CD4-positive, alpha-beta T cell treated with Interleukin-17A for 4 hours (primary cell): Measurements from ENCODE around the gene C1QTNF9.
"Not testable (repeated sequence)": the region's sequence is repeated elsewhere in the genome, so short reads cannot be mapped to it uniquely, and the experiment has no call there.

Experiments
- DNase-seq: peaks from one replicate; pipeline ENCODE4 v3.0.0-alpha.2; 2020; ENCODE audit warnings: mixed read lengths

C1QTNF9 gene

DNA sequence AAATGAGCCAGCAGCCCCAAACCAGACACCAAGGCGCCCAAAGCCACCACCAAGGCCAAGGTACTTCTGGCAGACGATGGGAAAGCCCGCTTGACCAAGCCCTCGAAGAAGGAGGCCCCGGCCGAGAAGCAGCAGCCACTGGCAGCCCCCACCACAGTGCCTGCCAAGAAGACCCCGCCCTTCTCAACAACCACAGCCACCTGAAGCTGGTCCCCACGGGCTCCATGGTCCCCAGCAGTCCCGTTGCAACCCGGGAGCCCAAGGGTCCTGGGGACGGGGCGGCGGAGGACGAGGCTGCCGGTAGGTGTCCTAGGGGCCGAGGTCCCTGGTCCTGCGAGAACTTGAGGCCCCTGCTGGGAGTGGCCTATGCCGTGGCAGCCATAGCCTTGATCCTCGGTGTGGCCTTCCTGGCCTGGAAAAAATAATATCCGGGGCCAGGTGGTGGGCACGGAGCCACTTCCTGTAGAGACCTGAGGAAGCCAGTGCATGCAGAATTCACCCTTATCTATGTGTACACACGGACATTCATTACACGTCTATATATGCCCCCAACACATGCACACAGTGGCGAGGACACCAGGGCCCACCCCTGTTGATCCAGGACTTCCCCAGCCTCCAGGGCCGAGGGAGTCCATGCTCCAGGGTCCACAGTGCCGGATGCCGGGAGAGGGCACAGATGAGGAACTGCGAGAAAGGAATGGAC is 13.8 kb downstream of the C1QTNF9 start:
- no peak for DNase-seq

DNA sequence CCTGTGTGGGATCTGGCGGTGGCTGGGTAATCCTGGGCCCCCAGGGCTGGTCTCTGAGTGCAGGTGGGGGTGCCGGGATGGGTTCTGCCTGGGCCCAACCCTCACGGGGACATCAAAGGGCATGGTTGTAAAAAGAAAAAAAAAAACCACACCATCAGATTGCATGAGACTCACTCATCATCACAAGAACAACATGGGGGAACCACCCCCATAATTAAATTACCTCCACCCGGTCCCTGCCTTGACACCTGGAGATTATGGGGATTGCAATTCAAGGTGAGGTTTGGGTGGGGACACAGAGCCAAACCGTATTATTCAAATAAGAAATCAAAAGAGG is 14.3 kb downstream of the C1QTNF9 start:
- no peak for DNase-seq

DNA sequence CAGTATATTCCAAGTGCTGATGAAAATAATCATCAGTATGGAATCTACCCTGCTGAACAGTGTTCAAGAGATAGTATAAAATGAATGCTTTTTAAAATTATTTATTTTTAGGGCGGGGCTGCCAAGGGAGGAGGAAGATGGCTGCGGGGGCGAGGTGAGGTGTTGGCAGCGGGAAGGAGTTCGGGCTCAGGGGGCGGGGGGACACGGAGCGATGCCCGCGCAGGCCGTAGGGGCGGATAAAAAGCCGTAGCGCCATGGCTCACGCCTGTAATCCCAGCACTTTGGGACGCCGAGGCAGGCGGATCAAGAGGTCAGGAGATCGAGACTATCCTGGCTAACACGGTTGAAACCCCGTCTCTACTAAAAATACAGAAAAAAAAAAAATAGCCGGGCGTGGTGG is 18.2 kb downstream of the C1QTNF9 start:
- not testable (repeated sequence) for DNase-seq

DNA sequence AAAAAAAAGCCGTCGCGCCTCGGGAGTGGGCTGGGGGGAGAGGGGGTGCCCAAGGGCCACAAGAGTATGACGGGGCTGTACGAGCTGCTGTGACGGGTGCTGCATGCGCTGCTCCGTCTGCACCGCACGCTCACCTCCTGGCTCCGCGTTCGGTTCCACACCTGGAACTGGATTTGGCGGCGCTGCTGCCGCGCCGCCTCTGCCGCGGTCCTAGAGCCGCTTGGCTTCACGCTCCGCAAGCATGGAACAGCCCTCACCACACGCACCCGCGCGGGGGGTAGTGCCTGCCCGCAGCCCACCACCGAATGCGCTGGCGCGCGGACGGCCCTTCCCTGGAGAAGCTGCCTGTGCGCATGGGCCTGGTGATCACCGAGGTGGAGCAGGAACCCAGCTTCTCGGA is 18.8 kb downstream of the C1QTNF9 start:
- DNase-seq: no peak

DNA sequence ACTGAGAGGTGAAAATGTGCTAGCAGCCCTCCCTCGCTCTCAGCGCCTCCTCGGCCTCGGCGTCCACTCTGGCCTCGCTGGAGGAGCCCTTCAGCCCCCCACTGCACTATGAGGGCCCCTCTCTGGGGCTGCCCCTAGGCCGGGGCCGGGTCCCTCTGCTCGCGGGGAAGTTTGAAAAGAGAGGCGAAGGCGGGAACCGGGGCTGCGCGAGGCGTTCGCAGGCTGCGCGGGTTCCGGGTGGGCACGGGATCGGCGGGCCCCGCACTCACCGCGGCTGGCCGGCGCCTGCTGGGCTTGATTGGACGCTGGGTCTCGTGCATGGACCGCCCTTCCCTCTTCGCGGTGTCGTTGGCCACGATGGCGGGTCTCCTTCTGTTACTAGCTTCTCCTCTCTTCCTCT is 29.3 kb downstream of the C1QTNF9 start:
- DNase-seq: no peak

DNA sequence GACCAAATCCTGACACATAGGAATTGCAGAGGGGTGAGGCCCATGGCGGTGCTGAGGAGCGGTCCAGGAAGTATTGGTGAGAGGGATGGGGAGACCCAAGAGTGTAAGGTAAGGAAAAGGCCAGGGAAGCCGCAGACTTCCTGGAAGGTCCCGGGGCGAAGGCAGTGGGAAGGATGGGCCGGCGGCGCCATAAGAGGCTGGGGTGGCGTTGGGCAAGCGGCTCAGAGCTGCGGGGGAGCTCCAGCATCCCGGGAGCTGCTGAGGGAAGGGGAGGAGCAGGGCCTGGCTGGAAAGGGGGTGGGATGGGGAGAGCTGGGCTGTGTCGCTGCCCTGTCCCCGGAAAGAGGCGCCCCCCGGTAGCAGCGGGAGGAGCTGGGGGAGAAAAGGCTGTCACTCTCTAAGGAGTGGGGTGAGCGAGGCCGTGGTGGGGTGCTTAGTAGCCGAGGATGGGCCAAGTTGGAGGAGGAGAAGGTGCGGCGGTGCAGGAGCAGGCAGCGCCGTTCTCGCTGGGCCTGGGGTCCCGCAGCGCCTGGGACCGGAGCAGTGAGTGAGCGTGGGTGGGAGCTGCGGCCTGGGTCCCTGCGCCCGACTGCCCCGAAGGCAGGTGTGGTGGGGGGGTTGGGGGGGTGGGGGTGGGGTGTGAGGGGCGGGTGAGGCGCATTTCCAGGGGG is 30.7 kb downstream of the C1QTNF9 start:
- no peak for DNase-seq

DNA sequence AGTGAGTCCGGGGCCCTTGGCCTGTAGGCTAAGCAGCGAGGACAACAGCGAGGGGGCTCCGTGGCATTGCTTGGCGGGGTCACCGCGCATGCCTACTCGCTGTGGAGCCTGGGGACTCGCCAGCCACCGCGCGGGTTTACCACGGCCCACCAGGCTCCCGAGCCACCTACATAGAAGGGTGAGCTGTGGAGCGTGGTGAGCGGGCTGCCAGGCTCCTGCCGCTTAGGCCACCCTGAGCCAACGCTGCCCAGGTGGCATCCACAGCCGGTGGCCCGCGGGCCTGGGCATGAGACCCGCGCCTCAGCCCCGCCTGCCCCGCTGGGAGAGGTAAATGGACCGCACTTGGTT is 31.2 kb downstream of the C1QTNF9 start:
- no peak for DNase-seq

DNA sequence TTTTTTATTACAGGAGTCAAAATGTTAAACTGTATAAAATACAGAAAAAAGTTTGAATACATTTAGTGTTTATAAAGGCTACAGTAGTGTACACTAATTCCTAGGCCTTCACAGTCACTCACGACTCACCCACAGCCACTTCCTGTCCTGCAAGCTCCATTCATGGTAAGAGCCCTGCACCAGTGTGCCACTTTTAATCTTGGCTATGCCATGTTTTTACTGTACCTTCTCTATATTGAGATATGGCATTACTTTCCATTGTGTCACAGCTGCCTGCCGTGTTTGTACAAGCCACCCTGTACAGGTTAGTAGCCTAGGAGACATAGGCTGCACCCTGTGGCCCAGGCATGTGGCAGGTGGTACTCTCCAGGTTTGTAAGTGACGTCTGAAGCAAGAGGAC is 32.1 kb downstream of the C1QTNF9 start:
- no peak for DNase-seq

DNA sequence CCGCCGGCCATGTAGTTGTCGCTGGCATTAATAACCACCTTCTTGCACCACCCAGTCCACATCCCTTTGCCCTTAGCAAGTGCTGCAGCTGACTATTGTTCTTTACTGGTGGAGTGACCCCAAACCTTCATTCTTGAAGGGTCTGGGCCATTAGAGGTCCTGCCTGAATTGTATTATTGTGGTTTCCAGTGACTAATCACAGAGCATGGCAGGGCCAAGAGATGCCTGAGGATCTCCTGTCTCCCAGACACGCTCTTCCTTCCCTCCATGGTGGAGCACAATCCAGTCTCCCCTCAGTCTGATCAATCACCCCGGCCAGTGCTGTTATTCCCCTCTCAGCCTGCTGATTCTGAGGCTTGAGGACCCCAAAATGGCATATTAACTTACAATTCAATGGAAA is 39.0 kb downstream of the C1QTNF9 start:
- DNase-seq: no peak

DNA sequence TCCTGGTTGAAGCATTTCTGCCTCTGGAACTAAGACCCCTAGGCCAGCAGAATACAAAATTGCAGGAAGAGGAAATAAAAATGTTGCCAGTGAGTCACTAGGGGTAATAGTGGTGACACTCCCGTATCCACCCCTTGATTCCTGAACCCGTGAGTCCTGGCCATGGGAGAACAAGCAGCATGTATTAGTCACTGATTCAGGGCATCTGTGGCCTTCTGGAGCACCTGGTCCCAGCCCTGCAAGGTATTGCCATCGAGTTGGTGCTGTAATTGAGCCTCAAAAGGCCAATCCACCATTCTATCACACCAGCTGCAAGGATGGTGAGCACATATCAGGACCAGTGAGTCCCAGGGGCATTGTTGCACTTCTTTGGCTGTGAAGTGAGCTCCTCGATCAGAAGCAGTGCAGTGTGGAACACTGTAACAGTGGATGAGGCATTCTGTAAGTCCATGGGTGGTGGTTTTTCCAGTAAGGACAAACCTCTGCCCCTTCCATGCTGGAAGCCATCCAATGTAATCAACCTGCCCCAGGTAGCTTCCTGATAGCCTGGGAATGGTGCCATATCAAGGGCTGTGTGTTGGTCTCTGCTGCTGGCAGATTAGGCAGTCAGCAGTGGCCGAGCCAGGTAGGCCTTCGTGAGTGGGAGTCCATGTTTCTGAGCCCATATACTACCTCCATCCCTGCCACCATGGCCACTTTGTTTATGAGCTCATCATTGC is 39.6 kb downstream of the C1QTNF9 start:
- no peak for DNase-seq

DNA sequence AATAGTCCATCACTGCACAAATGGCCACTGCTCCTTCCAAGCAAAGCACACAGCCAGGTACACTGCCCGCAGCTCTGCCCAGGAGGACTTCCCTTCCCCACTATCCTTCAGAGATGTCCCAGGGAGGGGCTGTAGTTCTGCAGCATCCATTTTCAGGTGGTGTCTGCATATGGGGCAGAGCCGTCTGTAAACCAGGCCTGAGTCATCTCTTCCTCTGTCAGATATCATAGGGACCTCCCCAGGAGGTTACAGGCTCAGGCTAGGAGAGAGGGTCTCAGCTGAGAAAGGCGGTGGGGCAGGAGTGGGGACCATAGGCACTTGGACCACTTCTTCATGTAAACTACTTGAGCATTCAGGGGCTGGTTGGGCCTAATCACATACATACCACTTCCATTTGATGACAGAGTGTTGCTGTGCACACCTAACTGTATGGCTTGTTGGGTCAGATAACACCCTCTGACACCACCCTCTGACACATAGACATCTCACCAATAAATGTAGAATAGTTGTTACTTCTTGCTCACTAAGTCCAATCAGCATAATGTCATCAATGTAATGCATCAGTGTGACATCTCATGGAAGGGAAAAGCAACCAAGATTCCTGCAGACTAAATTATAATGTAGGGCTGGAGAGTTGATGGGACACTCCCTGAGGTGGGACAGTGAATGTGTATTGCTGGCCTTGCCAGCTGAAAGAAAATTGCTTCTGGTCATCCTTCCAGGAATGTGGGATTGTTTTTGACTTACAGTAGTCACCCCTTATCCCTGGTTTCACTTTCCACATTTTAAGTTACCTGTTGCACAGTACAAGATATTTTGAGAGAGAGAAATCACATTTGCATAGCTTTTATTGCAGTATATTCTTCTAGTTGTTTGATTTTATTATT is 40.6 kb downstream of the C1QTNF9 start:
- DNase-seq: not testable (repeated sequence)

DNA sequence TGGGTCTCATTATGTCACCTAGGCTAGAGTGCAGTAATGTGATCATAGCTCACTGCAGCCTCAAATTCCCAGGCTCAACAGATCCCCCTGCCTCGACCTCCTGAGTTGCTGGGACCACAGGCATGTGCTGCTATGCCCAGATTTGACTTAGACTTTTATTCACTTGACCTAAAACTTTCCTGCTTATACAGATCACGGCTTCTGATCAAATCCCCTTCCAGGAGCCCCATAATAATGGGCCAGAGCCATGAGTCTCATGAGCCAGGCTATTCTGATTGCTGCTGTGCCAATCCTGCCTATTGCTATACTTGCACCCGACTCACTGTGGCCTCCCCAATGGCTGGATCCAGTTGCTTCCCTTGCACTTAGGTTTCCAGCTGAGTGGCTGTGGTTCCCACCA is 42.0 kb downstream of the C1QTNF9 start:
- DNase-seq: no peak

DNA sequence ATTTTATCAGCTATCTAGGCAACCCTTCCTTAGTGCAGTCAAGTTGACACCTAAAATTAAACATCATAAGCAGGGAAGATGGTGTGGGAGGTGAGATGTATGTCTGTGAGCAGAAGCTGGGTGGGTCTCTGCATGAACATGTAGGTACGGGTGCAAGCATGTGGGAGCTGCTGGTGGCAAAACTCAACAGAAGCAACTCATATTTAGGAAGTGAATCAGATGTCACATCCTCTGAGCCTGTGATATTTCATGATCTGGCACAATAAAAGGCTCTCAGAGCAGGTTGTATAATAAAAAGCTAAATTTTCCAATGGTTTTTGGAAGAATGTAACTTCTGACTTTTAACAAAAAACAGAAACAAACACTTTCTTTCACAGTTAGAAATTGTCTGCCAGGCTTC is 44.4 kb downstream of the C1QTNF9 start:
- DNase-seq: no peak

DNA sequence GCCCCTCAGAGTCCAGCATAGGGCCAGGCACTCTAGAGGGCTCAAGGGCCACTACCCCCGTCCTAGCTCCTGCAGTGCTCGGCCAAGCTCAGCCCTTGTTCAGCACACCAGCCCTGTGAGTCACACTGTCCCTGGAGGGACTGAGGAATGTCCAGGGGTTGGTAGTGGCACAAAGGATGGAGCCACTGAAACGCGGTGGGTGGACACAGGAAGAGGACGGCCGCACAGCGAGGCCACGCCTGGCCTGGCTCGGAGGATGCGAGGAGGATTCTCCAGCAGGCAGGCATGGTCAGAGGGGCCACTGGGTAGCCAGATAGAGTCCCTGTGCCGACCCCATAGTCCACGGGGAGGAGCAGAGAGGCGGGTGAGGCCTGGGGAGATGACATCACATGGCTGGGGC is 45.7 kb downstream of the C1QTNF9 start:
- no peak for DNase-seq

DNA sequence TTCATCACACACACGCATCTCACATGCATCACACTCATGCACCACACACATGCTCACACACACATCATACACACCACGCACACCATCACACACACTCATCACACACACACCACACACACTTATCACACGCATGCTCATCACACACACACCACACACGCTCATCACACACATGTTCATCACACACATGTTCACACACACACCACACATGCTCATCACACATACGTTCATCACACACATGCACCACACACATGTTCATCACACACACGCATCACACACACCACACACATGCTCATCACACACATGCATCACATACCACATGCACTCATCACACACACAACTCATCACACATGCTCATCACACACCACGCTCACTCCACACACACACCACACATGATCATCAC is 46.9 kb downstream of the C1QTNF9 start:
- no peak for DNase-seq

DNA sequence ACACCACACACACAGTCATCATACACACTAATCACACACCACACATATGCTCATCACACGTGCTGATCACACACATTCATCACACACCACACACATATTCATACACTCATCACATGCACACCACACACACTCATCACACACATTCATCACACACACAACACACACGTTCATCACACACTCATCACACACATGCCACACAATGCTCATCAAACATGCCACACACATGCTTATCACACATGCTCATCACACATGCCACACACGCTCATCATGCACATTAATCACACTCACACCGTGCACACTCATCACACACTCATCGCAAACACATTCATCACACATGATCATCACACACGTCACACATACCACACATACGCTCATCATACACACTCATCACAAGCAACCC is 47.5 kb downstream of the C1QTNF9 start:
- DNase-seq: no peak

DNA sequence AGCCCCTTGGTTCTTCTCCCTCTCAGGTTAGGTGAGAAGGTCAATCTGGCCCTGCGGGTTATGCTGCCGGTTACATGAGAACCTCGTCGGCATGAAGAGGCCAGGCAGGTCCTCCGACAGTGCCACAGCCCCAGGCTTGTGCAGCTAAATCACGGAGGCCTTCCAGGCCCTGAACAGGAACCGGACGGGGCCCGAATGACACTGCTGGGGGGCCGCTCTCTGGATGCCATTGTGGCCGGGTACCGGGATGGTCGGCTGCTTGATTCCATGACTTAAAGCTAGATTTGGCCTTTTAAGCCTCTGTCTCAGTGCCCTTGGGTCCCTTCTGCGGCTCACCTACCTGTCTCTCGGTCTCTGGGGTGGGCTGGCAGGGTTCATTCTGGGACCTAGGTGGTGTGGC is 48.4 kb downstream of the C1QTNF9 start:
- DNase-seq: no peak

DNA sequence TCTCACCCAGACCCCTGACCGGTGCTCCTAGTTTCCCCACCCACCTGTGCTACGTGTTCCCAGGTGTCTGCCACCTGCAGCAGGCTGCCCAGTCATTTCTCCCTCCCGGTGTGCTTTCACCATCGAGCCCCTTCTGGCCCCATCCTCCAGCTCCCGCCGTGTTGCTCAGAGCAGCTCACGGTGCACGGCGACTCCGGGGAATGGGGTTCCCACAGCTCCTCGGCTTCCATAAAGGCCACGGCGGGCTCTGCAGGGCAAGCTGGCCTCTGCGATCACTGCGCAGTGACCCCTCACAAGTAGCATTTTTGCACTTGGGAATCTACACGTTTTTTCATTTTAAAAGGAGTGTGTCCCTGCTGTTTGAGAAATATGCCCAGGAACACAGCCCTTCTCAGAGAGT is 49.5 kb downstream of the C1QTNF9 start:
- not testable (repeated sequence) for DNase-seq

DNA sequence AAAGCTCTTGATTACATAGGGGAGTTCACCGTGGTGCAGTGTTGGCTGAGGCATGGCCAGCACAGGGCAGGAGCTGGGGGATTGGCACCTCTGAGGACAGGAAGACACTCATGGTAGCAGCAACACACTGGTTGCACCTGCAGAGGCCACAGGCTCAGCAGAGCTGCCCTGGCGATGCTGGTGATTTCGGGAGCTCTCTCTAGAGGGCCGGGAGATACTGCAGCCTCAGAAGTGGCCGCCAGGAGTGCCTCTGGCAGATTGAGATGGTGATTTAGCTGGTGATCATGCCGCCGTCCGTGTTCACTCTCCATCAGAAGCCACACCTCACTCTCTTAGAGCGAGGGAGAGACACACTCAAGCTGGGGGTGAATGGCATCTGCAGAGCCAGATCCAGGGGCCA is 49.9 kb downstream of the C1QTNF9 start:
- DNase-seq: not testable (repeated sequence)

DNA sequence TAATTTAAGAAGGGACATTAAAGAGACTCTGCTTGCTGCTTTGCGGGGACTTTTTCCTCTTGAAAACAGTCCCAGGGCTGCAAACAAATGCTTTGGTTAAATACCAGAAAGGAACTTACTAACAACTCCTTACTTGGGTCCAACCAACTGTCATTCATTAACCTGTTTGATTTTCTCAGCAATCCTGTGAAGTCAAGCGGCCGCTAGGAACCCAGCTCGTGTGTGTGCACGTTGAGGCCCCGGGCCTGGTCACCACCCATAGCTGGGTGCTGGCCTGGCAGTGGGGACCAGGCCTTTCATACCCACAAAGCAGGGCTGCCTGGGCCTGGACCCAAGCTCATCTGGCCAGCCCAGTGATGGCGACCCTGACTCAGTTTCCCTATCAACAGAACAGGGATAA is 50.7 kb downstream of the C1QTNF9 start:
- DNase-seq: no peak

DNA sequence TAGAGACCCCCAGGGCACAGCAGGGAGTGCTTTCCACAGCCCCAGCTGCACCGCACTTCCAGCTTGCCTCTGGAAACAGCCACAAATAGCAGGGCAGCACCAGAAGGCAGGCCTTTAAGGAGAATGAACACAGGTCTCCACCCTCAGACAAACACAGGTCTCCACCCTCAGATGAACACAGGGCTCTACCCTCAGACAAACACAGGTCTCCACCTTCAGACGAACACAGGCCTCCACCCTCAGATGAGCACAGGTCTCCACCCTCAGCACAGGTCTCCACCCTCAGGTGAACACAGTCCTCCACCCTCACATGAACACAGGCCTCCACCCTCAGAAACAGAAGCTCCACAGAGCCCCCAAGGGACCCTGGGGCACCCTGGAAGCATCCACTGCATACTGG is 51.7 kb downstream of the C1QTNF9 start:
- no peak for DNase-seq

DNA sequence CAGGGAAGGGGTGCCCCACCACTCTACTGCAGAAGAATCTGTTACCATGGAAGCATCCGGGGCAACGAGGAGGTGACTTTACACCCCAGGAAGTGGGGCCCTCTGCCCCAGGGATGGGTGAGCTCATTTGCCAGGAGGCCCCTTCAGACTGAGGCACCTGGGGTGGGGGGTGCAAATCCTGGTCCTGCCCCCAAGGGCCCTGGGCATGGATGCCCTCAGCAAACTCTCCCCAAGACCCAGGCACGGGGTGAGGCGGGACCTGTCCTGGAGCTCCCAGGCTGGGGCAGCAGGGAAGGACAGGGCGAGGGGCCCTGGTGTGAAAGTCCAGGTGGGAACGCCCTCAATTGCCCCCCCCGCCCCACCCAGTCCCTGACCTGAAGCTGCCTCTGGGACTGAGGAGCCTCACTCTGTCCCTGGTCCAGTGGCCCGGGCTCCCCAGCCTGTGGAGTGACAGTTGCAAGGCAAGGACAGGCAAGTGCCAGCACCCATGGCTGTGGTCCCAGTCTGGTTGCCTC is 52.5 kb downstream of the C1QTNF9 start:
- no peak for DNase-seq

DNA sequence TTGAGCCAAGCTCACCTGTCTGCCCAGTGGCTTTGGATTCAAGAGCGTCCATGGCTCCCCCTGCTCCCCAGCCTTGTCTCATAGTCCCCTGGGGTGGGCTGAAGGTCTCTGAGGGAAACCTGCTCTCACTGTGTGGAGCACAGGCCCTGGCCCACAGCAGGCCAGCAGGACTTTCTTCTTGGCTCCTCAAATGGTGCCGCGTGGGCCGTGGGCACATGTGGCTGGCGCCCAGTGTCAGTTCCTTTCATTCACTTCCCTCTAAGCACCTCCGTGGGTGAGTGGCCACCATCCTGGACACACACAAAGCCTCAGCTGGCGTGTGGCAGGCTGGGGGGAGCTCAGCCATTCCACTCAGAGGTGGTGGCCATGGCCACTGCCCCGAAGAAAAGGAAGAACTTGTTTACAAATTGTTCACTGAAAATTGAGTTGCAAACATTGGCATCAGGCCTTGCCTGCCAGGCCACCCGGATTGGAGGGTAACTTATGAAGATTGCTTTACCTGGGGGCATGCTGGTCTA is 53.1 kb downstream of the C1QTNF9 start:
- no peak for DNase-seq
